ENCODE data around the gene SMAD6.
A peak's percentile ranks its signal among the peaks of the same experiment; 100 is the strongest.

Gene SMAD6

DNA sequence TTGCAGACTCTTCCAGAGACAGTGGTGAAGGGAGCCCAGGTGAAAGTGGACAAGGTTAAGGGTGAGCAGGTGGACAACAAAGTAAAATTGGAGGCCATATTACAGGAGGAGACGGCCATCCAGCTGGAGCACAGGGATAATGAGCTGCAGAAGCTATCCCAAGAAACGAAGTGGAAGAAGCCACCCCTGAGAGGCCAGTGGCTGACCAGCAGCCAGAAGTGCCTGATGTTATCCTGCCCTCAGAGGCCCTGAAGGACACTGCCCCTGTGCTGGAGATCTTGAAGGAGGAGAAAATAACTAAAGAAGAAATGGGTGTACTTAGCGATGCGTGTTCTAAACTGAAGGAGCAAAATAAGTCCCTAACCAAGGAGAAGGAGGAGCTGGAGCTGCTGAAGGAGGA lies 107.6 kb downstream of the SMAD6 start:
- TF ChIP-seq, protein P1, sequence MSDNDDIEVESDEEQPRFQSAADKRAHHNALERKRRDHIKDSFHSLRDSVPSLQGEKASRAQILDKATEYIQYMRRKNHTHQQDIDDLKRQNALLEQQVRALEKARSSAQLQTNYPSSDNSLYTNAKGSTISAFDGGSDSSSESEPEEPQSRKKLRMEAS (IDR thresholded peaks at IDR 0.05; ENCODE audit: low read depth, low read length) = no peak
- TF ChIP-seq POLR2A (IDR thresholded peaks at IDR 0.05; ENCODE audit: extremely low read depth, insufficient read length) (no peak), MYC (IDR thresholded peaks at IDR 0.05; ENCODE audit: low read depth, low read length) (no peak)
- TF ChIP-seq, protein P2, sequence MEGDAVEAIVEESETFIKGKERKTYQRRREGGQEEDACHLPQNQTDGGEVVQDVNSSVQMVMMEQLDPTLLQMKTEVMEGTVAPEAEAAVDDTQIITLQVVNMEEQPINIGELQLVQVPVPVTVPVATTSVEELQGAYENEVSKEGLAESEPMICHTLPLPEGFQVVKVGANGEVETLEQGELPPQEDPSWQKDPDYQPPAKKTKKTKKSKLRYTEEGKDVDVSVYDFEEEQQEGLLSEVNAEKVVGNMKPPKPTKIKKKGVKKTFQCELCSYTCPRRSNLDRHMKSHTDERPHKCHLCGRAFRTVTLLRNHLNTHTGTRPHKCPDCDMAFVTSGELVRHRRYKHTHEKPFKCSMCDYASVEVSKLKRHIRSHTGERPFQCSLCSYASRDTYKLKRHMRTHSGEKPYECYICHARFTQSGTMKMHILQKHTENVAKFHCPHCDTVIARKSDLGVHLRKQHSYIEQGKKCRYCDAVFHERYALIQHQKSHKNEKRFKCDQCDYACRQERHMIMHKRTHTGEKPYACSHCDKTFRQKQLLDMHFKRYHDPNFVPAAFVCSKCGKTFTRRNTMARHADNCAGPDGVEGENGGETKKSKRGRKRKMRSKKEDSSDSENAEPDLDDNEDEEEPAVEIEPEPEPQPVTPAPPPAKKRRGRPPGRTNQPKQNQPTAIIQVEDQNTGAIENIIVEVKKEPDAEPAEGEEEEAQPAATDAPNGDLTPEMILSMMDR (IDR thresholded peaks at IDR 0.05; ENCODE audit: low read depth, low read length) = no peak
- no peak overlapping the region for H3K4me3 ChIP-seq (ENCODE audit: low read depth, low read length)
- no peak for DNase-seq (ENCODE audit: low read depth)

DNA sequence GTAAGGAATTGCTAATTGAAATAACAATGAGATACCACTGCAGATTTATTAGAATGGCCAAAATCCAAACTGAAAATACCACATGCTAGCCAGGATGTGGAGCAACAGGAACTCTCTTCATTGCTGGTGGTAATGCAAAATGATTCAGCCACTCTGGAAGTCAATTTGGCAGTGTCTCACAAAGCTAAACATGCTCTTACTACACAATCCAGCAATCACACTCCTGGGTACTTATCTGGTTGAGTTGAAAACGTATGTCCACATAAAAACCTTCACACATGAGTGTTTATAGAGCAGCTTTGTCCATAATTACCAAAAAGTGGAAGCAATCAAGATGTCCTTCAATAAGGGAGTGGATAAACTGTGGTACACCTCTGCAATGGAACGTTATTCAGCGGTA lies 113.3 kb downstream of the SMAD6 start:
- peak; percentile 19 for DNase-seq (ENCODE audit: low read depth)
- H3K4me3 ChIP-seq (ENCODE audit: low read depth, low read length) = no peak overlapping the region
- no peak for TF ChIP-seq POLR2A (IDR thresholded peaks at IDR 0.05; ENCODE audit: extremely low read depth, insufficient read length)
- TF ChIP-seq, protein P1 (IDR thresholded peaks at IDR 0.05; ENCODE audit: low read depth, low read length) = peak; percentile 44; the same call in 1 of the 2 replicates

DNA sequence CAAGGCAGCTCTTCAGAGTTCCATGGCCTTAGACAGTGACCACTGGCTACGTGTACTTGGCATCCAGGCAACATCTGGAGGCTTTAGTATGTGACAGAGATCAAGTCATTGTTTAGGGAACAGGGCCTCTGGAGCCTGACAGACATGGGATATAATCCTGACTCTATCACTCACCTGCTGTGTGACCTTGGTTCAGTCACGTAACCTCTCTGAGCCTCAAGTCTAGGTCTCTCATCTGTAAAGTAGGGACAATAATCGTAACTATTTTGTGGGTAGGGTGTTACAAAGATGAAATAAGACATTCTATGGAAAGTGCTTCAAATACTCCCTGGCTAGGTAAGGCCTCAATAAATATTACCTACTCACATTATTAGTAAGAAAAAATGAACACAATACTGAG lies 114.2 kb downstream of the SMAD6 start:
- TF ChIP-seq, protein P1 (IDR thresholded peaks at IDR 0.05; ENCODE audit: low read depth, low read length) = no peak
- TF ChIP-seq, protein P2 (IDR thresholded peaks at IDR 0.05; ENCODE audit: low read depth, low read length) = no peak
- no peak for TF ChIP-seq MYC (IDR thresholded peaks at IDR 0.05; ENCODE audit: low read depth, low read length)
- TF ChIP-seq POLR2A (IDR thresholded peaks at IDR 0.05; ENCODE audit: extremely low read depth, insufficient read length) = no peak
- H3K4me3 ChIP-seq (ENCODE audit: low read depth, low read length) = no peak overlapping the region
- no peak for DNase-seq (ENCODE audit: low read depth)

DNA sequence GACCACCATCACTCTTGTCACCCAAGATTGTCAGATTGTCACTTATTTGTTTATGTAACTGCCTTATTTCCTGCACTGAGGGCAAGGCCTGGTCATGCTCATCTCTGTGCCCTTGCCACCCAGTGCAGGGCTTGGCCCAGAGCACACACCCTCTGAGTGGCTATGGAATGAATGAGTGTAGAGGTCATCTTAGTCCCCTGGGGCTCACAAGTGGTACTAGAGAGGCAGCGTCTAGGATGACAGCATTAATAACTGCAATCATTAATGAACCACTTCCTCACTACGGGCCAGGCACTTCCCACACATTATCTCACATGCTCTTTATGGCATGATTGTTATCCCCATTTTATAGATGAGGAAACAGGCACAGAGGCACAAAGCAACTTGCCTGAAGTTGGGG lies 117.0 kb downstream of the SMAD6 start:
- H3K4me3 ChIP-seq (ENCODE audit: low read depth, low read length) = no peak overlapping the region
- DNase-seq (ENCODE audit: low read depth) = peak; percentile 30
- TF ChIP-seq, protein P1 (IDR thresholded peaks at IDR 0.05; ENCODE audit: low read depth, low read length) = no peak
- TF ChIP-seq, protein P2 (IDR thresholded peaks at IDR 0.05; ENCODE audit: low read depth, low read length) = no peak
- no peak for TF ChIP-seq MYC (IDR thresholded peaks at IDR 0.05; ENCODE audit: low read depth, low read length)
- TF ChIP-seq POLR2A (IDR thresholded peaks at IDR 0.05; ENCODE audit: extremely low read depth, insufficient read length) = no peak

DNA sequence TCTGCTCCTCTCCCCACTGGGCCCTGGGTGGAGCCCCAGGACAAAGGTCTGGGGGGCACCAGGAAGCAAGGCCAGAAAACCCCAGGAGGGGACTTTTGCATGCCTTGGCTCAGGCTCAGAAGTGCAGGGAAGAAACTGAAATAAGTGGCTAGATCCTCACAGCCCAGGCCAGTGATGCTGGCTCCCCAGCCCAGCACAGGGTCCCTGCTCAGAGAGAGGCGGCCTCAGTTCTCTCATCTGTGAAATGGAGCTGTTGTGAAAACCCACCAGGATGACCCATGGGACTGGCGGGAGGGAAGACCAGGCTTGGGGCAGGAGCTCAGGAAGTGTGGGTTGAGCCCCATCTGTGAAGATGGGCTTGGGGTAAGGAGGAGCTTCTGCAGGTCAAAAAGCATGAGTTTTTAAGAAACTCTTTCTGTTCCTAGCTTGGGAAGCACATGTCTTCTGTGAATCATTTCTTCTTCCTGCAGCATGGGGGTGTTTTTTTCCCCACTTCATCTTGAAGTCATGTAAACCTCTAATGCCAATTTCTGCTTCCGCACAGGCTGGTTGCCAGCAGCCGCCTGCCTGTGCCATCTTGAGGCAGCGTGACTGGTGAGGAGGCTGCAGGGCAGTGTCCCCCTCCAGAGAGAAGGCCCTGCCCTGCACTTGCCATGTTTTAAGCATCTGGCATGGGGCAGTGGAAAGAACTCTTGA lies 118.6 kb downstream of the SMAD6 start:
- TF ChIP-seq, protein P1 (IDR thresholded peaks at IDR 0.05; ENCODE audit: low read depth, low read length) = no peak
- TF ChIP-seq POLR2A (IDR thresholded peaks at IDR 0.05; ENCODE audit: extremely low read depth, insufficient read length) = no peak
- TF ChIP-seq MYC (IDR thresholded peaks at IDR 0.05; ENCODE audit: low read depth, low read length) = no peak
- TF ChIP-seq, protein P2 (IDR thresholded peaks at IDR 0.05; ENCODE audit: low read depth, low read length) = no peak
- DNase-seq (ENCODE audit: low read depth) = no peak
- no peak overlapping the region for H3K4me3 ChIP-seq (ENCODE audit: low read depth, low read length)

DNA sequence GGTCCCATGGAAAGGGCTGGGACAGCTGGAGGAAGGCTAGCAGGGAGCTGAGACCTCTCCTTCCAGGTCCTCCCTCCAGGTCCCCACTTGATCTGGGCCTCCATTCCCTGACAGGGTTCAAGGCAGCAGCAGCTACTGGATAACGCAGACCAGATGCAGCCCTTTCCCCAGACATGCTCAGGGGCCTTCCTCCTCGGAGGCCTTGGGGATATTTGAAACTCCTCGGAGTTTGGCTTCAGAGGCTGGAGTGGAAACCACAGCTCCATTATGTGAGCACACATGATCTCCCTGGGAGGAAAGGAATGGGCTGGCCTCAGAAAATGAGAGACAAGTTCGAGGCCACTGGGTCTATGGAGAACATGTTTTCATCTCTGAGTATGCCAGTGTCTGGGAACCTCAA lies 119.3 kb downstream of the SMAD6 start:
- H3K4me3 ChIP-seq (ENCODE audit: low read depth, low read length) = no peak overlapping the region
- TF ChIP-seq POLR2A (IDR thresholded peaks at IDR 0.05; ENCODE audit: extremely low read depth, insufficient read length) = no peak
- TF ChIP-seq, protein P2 (IDR thresholded peaks at IDR 0.05; ENCODE audit: low read depth, low read length) = no peak
- TF ChIP-seq, protein P1 (IDR thresholded peaks at IDR 0.05; ENCODE audit: low read depth, low read length) = no peak
- no peak for TF ChIP-seq MYC (IDR thresholded peaks at IDR 0.05; ENCODE audit: low read depth, low read length)
- no peak for DNase-seq (ENCODE audit: low read depth)
